Measurements from ENCODE around the gene KCNH2. TPM values are rescaled to one million over a fixed set of nuclear protein-coding genes. Genes with fewer than 3 reads are reported as not detected.

Gene KCNH2
- total RNA-seq, 2 experiments from 2014 or later = 5.8 to 7.5 TPM

DNA sequence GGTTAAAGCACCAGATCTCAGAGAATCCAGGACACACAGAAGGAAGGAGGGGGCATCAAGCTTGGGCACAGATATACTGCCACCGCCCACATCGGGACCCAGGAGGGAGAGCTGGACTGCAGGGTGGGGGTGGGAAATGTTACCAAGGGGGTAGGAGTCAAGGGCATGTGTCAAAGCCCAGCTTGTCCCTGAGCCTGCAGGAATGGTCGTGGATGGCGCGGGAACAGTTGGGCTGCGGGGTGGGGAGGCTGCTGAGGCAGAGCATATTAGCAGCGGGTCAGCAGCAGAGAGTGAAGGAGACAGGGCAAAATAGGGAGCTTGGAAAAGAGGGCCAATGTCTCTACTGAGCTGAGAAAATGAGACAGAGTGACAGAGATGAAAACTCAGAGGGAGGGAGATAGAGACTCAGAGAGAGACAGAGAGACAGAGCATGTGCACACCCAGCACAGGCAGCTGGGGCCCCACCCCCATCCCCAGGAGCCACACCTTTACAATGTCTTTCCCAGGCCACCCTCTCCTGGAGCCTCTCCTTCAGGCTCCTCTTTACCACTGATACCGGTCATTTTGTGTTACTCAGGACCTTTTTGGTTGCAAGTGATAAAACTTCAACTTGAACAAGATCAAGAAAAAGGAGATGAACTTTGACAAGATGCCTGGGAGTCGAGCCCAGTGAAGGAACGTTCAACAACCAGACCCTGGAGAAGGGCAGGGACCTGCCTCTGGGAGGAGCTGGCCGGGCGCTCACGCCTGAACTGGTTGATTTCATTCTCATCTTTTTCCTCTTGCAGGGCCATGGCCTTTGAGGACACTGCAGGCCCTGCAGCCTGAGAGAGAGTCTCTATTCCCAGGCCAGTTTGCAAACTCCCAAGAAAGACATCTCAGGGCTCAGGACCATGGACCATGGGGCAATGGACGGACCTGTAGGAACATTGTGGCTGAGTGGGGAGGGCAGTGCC lies 75.8 kb downstream of the KCNH2 start:
- no peaks in the 10 kb centered on the region for H3K79me2 ChIP-seq (ENCODE audit: insufficient read depth, low read depth, low read length)

DNA sequence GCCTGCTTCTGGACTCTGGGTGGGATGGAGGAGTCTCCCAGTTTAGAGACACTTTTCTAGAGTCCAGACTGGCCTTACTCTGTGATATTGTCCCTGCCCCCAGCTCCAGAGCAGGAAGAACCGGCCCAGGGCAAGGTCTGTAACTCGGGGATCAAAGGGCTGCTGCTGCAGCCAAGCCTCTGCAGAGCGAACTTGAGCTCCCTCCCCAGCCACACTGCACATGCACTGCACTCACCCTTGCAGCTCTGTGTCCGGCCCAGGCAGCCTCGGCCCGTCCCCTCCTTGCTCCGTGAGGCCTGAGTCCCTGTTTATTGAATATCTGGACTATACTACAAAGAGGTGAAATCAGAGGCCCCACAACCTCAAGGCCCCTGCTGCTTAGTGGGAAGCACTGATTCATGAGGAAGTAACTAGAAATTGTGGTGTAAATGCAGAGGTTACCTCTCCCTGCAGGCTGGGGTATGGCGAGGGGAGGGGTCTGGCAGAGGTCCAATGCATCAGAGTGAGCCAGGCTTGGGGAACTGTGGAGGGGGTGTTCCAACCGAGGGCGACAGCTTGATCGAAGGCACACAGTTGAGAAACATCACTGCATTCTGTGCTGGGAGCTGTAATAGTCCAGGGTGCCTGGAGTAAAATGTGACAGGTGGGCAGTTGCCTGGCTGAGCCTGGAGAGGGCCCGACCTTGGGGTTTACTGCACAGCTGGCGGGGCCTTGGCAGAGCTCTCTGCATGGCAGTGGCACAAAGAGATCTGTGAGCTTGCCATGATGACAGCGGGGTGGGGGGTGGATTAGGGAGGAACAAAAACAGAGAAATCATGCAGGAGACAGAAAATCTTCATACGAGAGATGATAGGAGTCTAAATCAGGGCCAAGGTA lies 76.7 kb downstream of the KCNH2 start:
- Histone ChIP-seq H3K9me2 (ENCODE audit: insufficient read depth, low read length) (no peaks in the 10 kb centered on the region), H3K4me2 (ENCODE audit: low read length) (peak overlapping the region; percentile 34), H3K36me3 (ENCODE audit: insufficient read depth, low read length) (no peaks in the 10 kb centered on the region), H3K4me1 (ENCODE audit: insufficient read depth, low read length, poor library complexity, severe bottlenecking) (peaks cover 57% of the 10 kb centered on the region), H3K9me3 (ENCODE audit: low read length) (no peaks in the 10 kb centered on the region), H3K79me2 (ENCODE audit: insufficient read depth, low read depth, low read length) (no peaks in the 10 kb centered on the region), H3K4me3 (ENCODE audit: low read depth, low read length, poor library complexity, severe bottlenecking) (no peak overlapping the region), H2AFZ (ENCODE audit: low read length) (peak overlapping the region; percentile 72), H3K27ac (ENCODE audit: low read depth, low read length, poor library complexity, severe bottlenecking) (no peak overlapping the region), H4K20me1 (ENCODE audit: insufficient read depth, low read length) (no peaks in the 10 kb centered on the region)
- DNase-seq (ENCODE audit: low spot score) = peak; percentile 27
- ChIA-PET POLR2A (interaction anchor here (0.6 to 1.2 kb wide), 3 partner anchors 10 to 33 kb away, joined by 3 to 4 read pairs (median 4); no protein-coding TSS in a partner anchor), CTCF (ENCODE audit: unreplicated experiment) (interaction anchor here (0.5 kb wide), 2 partner anchors 74 to 1457 kb away, joined by 3 read pairs; no protein-coding TSS in a partner anchor)
- no TSS peak for BruUV-seq (replicated peaks)
- intact Hi-C loops (cut with micrococcal nuclease; ENCODE audit: unreplicated experiment) = no loop called here
- TF ChIP-seq, protein P1, sequence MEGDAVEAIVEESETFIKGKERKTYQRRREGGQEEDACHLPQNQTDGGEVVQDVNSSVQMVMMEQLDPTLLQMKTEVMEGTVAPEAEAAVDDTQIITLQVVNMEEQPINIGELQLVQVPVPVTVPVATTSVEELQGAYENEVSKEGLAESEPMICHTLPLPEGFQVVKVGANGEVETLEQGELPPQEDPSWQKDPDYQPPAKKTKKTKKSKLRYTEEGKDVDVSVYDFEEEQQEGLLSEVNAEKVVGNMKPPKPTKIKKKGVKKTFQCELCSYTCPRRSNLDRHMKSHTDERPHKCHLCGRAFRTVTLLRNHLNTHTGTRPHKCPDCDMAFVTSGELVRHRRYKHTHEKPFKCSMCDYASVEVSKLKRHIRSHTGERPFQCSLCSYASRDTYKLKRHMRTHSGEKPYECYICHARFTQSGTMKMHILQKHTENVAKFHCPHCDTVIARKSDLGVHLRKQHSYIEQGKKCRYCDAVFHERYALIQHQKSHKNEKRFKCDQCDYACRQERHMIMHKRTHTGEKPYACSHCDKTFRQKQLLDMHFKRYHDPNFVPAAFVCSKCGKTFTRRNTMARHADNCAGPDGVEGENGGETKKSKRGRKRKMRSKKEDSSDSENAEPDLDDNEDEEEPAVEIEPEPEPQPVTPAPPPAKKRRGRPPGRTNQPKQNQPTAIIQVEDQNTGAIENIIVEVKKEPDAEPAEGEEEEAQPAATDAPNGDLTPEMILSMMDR (conservative IDR thresholded peaks at IDR 0.05; ENCODE audit: low read length) = no peak
- no peak for TF ChIP-seq EZH2phosphoT487 (IDR thresholded peaks at IDR 0.05; ENCODE audit: borderline replicate concordance, low read depth, low read length)

More for the DNA sequence above, 75.8 kb downstream of the KCNH2 start:
- CTCF ChIA-PET (ENCODE audit: unreplicated experiment) = interaction anchor here (0.6 kb wide), 1 partner anchor 24 kb away, joined by 3 read pairs; no protein-coding TSS in a partner anchor
- Histone ChIP-seq H3K36me3 (ENCODE audit: insufficient read depth, low read length) (no peaks in the 10 kb centered on the region), H3K4me1 (ENCODE audit: insufficient read depth, low read length, poor library complexity, severe bottlenecking) (peaks cover 48% of the 10 kb centered on the region), H3K27ac (ENCODE audit: low read depth, low read length, poor library complexity, severe bottlenecking) (no peak overlapping the region), H3K9me2 (ENCODE audit: insufficient read depth, low read length) (0 out of 2 replicates have a peak, but pooled peaks cover 2% of the 10 kb centered on the region), H4K20me1 (ENCODE audit: insufficient read depth, low read length) (no peaks in the 10 kb centered on the region), H3K4me2 (ENCODE audit: low read length) (no peak overlapping the region), H3K9me3 (ENCODE audit: low read length) (no peaks in the 10 kb centered on the region), H2AFZ (ENCODE audit: low read length) (no peak overlapping the region; the same call in 1 of the 2 replicates), H3K4me3 (ENCODE audit: low read depth, low read length, poor library complexity, severe bottlenecking) (no peak overlapping the region)
- DNase-seq (ENCODE audit: low spot score) = no peak
- TF ChIP-seq, protein P1 (conservative IDR thresholded peaks at IDR 0.05; ENCODE audit: low read length) = no peak
- no peak for TF ChIP-seq EZH2phosphoT487 (IDR thresholded peaks at IDR 0.05; ENCODE audit: borderline replicate concordance, low read depth, low read length)
- POLR2A ChIA-PET = no interaction called here
- intact Hi-C loops (cut with micrococcal nuclease; ENCODE audit: unreplicated experiment) = no loop called here
- BruUV-seq (replicated peaks) = no TSS peak
